ENCODE results near the gene PJA2.
A peak's percentile ranks its signal among the peaks of the same experiment; 100 is the strongest.
"Not testable (repeated sequence)": the region's sequence is repeated elsewhere in the genome, so short reads cannot be mapped to it uniquely, and the experiment has no call there.

Gene PJA2, protein sequence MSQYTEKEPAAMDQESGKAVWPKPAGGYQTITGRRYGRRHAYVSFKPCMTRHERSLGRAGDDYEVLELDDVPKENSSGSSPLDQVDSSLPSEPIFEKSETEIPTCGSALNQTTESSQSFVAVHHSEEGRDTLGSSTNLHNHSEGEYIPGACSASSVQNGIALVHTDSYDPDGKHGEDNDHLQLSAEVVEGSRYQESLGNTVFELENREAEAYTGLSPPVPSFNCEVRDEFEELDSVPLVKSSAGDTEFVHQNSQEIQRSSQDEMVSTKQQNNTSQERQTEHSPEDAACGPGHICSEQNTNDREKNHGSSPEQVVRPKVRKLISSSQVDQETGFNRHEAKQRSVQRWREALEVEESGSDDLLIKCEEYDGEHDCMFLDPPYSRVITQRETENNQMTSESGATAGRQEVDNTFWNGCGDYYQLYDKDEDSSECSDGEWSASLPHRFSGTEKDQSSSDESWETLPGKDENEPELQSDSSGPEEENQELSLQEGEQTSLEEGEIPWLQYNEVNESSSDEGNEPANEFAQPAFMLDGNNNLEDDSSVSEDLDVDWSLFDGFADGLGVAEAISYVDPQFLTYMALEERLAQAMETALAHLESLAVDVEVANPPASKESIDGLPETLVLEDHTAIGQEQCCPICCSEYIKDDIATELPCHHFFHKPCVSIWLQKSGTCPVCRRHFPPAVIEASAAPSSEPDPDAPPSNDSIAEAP

DNA sequence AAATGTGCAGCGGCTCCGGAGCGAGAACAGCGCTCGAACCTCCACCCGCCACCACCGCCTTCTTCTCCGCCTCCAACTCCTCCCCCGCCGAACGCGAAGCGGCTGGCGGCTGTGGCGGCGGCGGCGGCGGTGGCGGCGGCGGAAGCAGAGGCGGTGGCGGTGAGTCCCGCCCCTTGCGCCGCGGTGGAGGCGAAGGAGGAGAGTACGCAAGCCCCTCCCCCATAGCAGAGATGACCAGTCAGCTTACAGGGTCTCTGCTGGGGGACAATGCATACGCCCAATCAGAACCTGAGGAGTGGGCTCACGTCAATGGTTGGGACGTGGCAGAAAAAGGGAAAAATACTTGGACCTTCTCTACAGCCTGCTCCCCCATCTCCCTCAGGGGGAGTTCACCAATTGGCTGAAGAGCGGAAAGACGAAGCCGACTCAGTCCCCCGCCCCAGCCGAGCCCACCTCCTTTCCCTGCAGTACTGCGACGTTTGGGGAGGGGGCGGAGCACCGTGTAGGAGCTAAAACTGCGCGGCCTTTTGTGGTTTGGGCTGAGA is at the start of gene PJA2:
PJA2 (minus strand) TSS at position 131 of the 545 bp plus-strand sequence. CDS start 26,541 bp downstream, outside the sequence.
- peak within 1 kb of the TSS; percentile 97 for H3K4me3 Mint-ChIP-seq
- peaks cover 22% of the 10 kb centered on the region for H3K4me1 Mint-ChIP-seq (ENCODE audit: low read depth)
- intact Hi-C loops (cut with micrococcal nuclease) = loop anchor here (1.0 to 5.0 kb wide), 5 partner anchors 57 to 1327 kb away; partner anchors contain the start of genes FBXL17, FER, MAN2A1 and SLC25A46
- peak within 1 kb of the TSS; percentile 98 for H3K27ac Mint-ChIP-seq
- H3K9me3 Mint-ChIP-seq = no peaks in the 10 kb centered on the region
- H3K27me3 Mint-ChIP-seq = no peaks in the 10 kb centered on the region
- H3K36me3 Mint-ChIP-seq (ENCODE audit: low read depth) = peaks cover 26% of the 10 kb centered on the region

- no peaks in the 10 kb centered on the region for H3K9me3 Mint-ChIP-seq
- H3K36me3 Mint-ChIP-seq (ENCODE audit: low read depth) = no peaks in the 10 kb centered on the region
- intact Hi-C loops (cut with micrococcal nuclease) = no loop called here
- H3K27me3 Mint-ChIP-seq = peaks cover under 1% of the 10 kb centered on the region
- no peak overlapping the region for H3K4me3 Mint-ChIP-seq
- peak overlapping the region; percentile 9 for H3K27ac Mint-ChIP-seq
- H3K4me1 Mint-ChIP-seq (ENCODE audit: low read depth) = peaks cover 6% of the 10 kb centered on the region
These were observed 45.9 kb upstream of the PJA2 start for GRCh38 chr5:109455598-109456096.

GRCh38 chr5:109454731-109455505 is 45.1 kb upstream of the PJA2 start:
- Mint-ChIP-seq H3K27me3 (peaks cover 5% of the 10 kb centered on the region), H3K27ac (no peak overlapping the region), H3K36me3 (ENCODE audit: low read depth) (no peaks in the 10 kb centered on the region), H3K9me3 (no peaks in the 10 kb centered on the region), H3K4me3 (no peak overlapping the region), H3K4me1 (ENCODE audit: low read depth) (peaks cover 13% of the 10 kb centered on the region)
- intact Hi-C loops (cut with micrococcal nuclease) = no loop called here

- Mint-ChIP-seq H3K4me1 (ENCODE audit: low read depth) (peaks cover 13% of the 10 kb centered on the region), H3K9me3 (no peaks in the 10 kb centered on the region), H3K4me3 (no peak overlapping the region), H3K27me3 (peaks cover 5% of the 10 kb centered on the region), H3K36me3 (ENCODE audit: low read depth) (no peaks in the 10 kb centered on the region), H3K27ac (no peak overlapping the region)
- intact Hi-C loops (cut with micrococcal nuclease) = no loop called here
These were observed 43.5 kb upstream of the PJA2 start for GRCh38 chr5:109453251-109453650.

DNA sequence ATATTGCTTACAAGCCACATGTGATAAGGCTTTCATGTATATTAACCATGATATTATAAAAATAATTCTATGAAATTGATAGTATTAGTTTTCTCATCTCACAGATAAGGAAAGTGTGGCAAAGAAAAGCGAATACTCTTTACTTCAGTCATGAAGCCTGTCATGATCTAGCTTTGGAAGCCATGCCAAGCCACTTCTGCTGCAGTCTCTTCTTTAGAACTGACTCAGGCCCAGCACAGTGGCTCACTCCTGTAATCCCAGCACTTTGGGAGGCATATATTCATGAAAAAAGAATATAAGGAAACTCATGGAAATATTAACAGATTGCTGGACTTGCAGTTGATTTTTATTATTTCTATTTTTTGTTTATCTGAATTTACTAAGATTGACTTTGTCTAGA is 42.9 kb upstream of the PJA2 start:
- H3K4me3 Mint-ChIP-seq = no peak overlapping the region
- H3K36me3 Mint-ChIP-seq (ENCODE audit: low read depth) = no peaks in the 10 kb centered on the region
- peaks cover 13% of the 10 kb centered on the region for H3K4me1 Mint-ChIP-seq (ENCODE audit: low read depth)
- H3K27me3 Mint-ChIP-seq = peaks cover 5% of the 10 kb centered on the region
- H3K9me3 Mint-ChIP-seq = no peaks in the 10 kb centered on the region
- no peak overlapping the region for H3K27ac Mint-ChIP-seq
- intact Hi-C loops (cut with micrococcal nuclease) = no loop called here

- H3K27me3 Mint-ChIP-seq = peaks cover 5% of the 10 kb centered on the region
- intact Hi-C loops (cut with micrococcal nuclease) = no loop called here
- H3K27ac Mint-ChIP-seq = no peak overlapping the region
- no peak overlapping the region for H3K4me3 Mint-ChIP-seq
- peaks cover 13% of the 10 kb centered on the region for H3K4me1 Mint-ChIP-seq (ENCODE audit: low read depth)
- no peaks in the 10 kb centered on the region for H3K36me3 Mint-ChIP-seq (ENCODE audit: low read depth)
- H3K9me3 Mint-ChIP-seq = no peaks in the 10 kb centered on the region
These were observed 41.4 kb upstream of the PJA2 start for GRCh38 chr5:109451146-109451545.

DNA sequence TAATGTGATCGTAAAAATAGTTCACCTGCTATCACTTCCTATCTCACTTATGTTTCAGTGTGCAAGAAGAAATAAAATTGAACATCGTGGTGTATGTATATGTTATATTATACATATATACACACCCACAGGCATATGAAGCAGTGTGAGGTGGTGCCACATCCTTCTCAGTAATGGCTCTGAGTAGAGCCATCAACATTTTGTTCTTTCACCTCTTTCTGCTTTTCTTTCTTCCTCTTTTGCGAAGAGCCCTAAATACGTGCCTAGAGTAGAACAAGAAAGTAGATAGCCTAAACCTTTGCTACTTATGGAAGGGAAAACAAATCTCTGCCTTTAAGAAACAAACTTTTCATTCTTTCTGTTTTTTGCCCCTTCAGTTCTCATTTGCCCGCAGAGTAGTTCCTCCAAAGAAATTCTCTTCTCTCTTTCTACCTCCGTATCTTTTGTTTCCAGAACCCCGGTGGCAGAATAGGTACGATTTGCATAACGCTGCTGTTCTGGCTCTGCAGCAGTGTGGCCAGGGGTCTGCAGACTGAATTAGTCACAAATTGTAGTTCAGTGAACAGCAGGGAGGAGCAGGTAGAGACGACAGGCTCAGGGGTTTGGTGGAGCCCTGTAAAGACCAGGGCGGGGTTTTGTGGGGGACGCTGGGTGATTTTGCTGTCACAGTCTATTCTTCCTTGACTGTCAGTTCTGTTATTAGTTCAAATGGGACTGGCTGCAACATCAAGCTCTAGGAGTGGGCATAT is 40.5 kb upstream of the PJA2 start:
- Mint-ChIP-seq H3K4me3 (peak overlapping the region; percentile 54), H3K9me3 (no peaks in the 10 kb centered on the region), H3K27ac (peak overlapping the region; percentile 51), H3K27me3 (peaks cover 5% of the 10 kb centered on the region), H3K4me1 (ENCODE audit: low read depth) (peaks cover 7% of the 10 kb centered on the region), H3K36me3 (ENCODE audit: low read depth) (no peaks in the 10 kb centered on the region)
- intact Hi-C loops (cut with micrococcal nuclease) = no loop called here

- peaks cover 7% of the 10 kb centered on the region for H3K4me1 Mint-ChIP-seq (ENCODE audit: low read depth)
- no peak overlapping the region for H3K4me3 Mint-ChIP-seq
- peaks cover 6% of the 10 kb centered on the region for H3K27me3 Mint-ChIP-seq
- H3K9me3 Mint-ChIP-seq = no peaks in the 10 kb centered on the region
- no peak overlapping the region for H3K27ac Mint-ChIP-seq
- H3K36me3 Mint-ChIP-seq (ENCODE audit: low read depth) = no peaks in the 10 kb centered on the region
- intact Hi-C loops (cut with micrococcal nuclease) = no loop called here
These were observed 39.1 kb upstream of the PJA2 start for GRCh38 chr5:109448838-109449237.

DNA sequence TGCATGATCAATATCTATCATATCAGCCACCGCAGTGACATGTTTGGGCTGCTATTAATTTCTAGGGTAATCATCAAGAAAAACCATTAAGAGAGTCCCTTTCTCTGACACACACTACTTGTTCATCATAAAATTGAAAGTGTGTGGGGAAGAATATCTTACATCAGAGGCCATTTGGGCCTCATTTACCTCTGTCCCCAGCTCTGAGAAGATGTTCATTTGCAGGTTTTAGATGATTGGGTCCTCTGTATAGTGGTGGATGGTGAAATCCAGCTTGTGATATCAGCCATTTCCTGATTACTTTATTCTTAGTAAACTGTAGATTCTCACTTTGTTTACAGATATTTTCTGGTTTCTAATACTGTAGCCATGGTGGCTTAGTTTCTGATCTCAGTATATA is 29.8 kb upstream of the PJA2 start:
- intact Hi-C loops (cut with micrococcal nuclease) = no loop called here
- Mint-ChIP-seq H3K4me1 (ENCODE audit: low read depth) (no peaks in the 10 kb centered on the region), H3K4me3 (no peak overlapping the region), H3K9me3 (no peaks in the 10 kb centered on the region), H3K27ac (no peak overlapping the region), H3K36me3 (ENCODE audit: low read depth) (no peaks in the 10 kb centered on the region), H3K27me3 (peaks cover 1% of the 10 kb centered on the region)

DNA sequence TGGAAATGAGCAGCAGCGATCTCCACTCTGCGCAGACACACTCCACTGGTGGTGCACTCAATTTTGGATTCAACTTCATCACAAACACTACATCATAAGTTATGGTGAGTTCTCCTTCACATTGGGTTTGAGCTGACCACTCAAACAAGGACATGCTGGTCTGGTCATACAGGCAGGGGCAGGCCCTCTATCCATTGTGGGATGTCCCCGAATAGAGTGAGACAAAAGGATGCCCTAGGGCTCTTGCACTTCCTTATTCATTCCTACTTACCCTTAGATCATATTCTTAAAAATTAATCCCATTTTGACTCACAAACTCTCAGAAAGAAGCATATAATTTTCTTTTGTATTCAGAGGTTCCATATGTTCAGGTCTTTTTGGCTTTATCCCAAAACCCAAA is 16.3 kb upstream of the PJA2 start:
- Mint-ChIP-seq H3K4me1 (ENCODE audit: low read depth) (peaks cover 10% of the 10 kb centered on the region), H3K36me3 (ENCODE audit: low read depth) (no peaks in the 10 kb centered on the region), H3K4me3 (no peak overlapping the region), H3K9me3 (no peaks in the 10 kb centered on the region), H3K27ac (no peak overlapping the region), H3K27me3 (no peaks in the 10 kb centered on the region)
- intact Hi-C loops (cut with micrococcal nuclease) = no loop called here

DNA sequence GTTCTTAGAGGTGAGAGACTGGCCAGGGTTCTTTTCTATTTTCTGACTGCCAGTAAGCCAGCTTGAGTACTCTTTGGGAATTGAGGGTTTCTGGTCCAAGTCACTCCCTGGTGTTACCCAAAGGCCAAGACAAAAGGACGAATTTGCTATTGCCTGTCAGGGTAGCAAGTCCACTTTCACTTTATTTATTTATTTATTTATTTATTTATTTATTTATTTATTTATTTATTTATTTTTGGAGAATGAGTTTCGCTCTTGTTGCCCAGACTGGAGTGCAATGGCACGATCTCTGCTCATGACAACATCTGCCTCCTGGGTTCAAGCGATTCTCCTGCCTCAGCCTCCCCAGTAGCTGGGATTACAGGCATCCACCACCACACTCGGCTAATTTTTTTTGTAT is 15.7 kb upstream of the PJA2 start:
- H3K9me3 Mint-ChIP-seq; H3K36me3 Mint-ChIP-seq (ENCODE audit: low read depth); intact Hi-C loops (cut with micrococcal nuclease); H3K27me3 Mint-ChIP-seq; H3K27ac Mint-ChIP-seq; H3K4me3 Mint-ChIP-seq: not testable (repeated sequence)
- H3K4me1 Mint-ChIP-seq (ENCODE audit: low read depth) = peaks cover 10% of the 10 kb centered on the region

GRCh38 chr5:109421956-109422355 is 12.2 kb upstream of the PJA2 start:
- no peaks in the 10 kb centered on the region for H3K9me3 Mint-ChIP-seq
- H3K27ac Mint-ChIP-seq = no peak overlapping the region
- no peaks in the 10 kb centered on the region for H3K27me3 Mint-ChIP-seq
- H3K4me1 Mint-ChIP-seq (ENCODE audit: low read depth) = peaks cover 10% of the 10 kb centered on the region
- H3K36me3 Mint-ChIP-seq (ENCODE audit: low read depth) = no peaks in the 10 kb centered on the region
- intact Hi-C loops (cut with micrococcal nuclease) = no loop called here
- H3K4me3 Mint-ChIP-seq = no peak overlapping the region

GRCh38 chr5:109418712-109419352 is 9.1 kb upstream of the PJA2 start:
- no peaks in the 10 kb centered on the region for H3K27me3 Mint-ChIP-seq
- no peak overlapping the region for H3K4me3 Mint-ChIP-seq
- no peaks in the 10 kb centered on the region for H3K9me3 Mint-ChIP-seq
- no peaks in the 10 kb centered on the region for H3K36me3 Mint-ChIP-seq (ENCODE audit: low read depth)
- H3K4me1 Mint-ChIP-seq (ENCODE audit: low read depth) = no peaks in the 10 kb centered on the region
- H3K27ac Mint-ChIP-seq = no peak overlapping the region
- intact Hi-C loops (cut with micrococcal nuclease) = no loop called here
